KG1 (cell line): ENCODE measurements around the gene POR.

Experiments
- DNase-seq: peaks from one replicate; lab custom pipeline; 2025; lab: John Stamatoyannopoulos, UW

The POR gene

DNA sequence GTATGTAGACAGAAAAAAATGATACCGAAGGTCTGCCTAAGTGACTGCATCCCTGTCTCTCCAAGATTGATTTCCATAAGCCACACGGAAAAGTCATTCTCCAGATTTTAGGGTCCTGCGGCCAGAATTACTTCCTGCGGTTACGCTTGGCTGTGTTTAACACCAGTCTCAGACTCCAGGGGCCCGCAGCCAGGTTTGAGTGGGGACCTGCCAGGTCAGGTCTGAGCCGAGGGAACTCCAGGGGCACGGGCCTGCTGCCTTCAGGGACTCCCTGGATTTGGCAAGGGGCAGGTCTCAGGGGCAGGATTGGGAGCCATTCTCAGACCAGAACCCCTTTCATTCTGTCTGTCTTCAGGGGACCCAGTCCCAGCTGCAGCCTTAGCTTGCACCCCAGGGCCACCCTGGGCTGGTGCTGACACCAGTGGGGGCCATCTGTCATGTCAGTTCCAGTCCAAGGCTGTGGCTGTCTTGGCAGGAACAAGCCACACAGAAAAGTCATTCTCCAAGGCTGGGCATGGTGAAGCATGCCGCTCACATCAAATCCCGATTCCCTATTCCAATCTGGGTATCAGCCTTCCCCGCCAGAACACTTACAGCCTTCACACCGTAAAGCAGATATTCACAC, 40.5 kb downstream of the POR start:
- no peak for DNase-seq

DNA sequence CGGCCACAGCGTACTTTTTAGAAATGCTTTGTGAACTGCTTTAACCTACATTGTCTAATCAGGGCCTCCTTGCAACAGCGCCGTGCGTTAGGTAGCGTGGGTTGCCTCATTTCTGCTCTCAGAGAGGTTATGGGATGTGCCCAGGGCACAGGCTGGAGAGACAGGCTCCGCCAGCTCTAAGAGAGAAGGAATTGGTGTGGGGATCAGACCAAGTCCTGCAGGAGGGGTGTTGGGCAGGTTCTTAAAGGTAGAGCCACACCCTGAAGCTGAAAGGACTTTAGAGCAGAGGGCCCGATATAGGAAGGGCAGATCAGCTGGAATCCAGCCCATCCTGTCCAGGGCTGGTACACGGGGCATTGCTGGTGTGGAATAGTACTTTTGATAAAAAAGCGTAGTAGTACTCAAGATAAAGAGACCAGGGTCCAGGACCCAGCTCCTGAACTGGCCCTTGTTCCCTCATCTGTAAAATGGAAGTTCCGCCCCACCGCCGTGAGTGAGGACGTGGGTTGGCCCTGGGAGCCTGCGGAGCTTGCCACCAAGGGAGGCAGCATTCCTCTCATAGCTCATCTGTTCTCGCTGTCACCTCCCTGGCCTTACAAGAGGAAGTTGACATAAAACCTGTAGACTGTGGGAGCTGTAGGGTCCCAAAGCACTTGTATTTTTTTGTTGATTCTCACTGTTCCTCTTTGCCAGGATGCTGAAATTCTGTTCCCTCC, 42.2 kb downstream of the POR start:
- DNase-seq, result no peak

DNA sequence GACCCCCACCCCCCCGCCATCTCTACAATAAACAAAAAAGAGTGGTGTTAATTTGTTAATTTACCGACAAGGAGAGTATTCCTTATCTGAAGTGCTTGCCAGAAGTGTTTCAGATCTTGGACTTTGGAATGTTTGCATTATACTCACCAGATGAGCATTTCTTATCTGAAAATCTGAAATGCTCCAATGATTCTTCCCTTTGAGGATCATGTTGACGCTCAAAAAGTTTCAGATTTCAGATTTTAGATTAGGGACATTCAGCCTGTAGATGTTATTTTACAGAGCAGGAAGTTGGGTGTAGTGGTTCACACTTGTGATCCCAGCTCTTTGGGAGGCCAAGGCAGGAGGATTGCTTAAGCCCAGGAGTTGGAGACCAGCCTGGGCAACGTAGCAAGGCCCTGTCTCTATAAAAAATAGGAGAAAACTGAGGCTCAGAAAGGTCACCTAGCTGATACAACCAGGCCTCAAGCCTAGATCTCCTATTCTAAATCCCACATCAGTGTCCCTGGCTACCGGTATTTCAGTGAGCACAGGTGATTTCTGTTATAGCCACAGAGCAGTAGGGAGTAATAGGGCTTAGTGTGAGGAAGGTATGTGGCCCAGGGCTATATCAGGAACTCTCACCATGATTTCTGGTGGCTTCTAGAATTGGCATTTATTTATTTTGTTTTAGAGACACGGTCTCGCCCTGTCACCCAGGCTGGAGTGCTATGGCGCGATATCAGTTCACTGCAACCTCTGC, 44.0 kb downstream of the POR start:
- no peak for DNase-seq

DNA sequence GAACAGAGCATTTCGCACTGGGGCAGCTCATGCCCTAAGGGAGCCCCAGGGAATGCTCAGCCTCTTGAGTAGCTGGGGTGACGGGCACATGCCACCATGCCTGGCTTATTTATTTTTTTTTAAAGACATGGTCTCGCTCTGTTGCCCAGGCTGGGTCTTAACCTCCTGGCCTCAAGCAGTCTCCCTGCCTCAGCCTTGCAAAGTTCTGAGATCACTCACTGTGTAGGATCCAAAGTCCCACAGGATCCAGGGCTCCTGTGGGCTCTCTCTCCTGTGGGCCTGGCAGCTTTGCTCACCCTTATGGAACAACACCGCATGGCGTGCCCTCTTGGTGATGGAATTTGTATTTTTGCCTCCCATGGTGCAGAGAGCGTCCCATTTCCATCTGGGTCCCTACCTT, 45.4 kb downstream of the POR start:
- DNase-seq, result no peak

DNA sequence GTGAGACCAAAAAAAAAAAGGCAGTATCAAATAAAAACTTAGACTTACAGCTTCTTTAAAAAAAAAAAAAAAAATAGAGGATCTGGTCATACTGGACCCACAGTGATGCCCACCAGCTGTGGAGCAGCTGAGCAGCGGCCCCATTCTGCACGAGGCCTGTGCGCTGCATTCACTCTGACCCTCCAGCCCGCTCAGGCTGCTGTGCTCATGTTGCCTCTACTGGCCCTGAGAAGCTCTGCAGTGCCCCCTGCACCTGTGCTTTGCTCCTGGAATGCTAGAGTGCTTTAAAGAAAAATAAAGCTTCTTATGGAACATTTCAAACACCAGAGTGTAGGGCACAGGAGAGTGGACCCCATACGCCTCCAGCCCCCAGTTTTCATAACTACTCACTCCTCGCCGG, 46.3 kb downstream of the POR start:
- DNase-seq, result no peak

DNA sequence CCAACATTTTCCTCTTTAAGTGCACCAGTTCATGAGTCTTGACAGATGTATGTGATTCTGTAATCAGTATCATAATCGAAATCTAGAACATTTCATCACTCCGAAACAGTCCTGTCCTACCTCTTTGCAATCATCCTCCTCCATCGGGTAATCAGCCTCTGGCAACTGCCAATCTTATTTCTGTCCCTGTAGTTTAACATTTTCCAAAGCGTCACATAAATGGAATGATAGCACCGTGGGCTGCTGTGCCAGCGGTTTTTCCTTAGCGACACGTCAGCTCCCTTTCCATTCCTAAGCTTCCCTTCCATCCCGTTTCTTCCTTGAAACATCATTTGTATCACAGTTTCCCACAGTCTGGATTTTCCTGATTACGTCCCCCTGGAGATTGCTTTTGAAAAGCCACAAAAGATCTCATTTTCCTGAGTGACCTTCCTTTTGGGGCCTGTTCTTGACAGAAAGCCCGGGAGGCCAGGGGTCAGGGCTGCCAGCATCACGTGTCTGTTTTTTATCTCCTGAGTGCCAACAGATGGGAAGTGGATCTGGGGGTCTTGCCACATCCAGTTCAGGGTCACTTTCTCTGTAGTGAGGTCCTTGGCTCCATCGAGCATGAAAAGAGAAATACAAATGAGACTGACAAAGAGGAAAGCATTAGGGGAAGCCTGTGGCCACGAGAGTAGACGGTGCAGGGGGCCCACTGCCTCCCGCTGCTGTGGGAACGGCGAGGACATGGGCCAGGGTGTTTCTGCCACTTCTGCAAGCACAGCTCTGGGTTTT, 47.8 kb downstream of the POR start:
- DNase-seq, result no peak

DNA sequence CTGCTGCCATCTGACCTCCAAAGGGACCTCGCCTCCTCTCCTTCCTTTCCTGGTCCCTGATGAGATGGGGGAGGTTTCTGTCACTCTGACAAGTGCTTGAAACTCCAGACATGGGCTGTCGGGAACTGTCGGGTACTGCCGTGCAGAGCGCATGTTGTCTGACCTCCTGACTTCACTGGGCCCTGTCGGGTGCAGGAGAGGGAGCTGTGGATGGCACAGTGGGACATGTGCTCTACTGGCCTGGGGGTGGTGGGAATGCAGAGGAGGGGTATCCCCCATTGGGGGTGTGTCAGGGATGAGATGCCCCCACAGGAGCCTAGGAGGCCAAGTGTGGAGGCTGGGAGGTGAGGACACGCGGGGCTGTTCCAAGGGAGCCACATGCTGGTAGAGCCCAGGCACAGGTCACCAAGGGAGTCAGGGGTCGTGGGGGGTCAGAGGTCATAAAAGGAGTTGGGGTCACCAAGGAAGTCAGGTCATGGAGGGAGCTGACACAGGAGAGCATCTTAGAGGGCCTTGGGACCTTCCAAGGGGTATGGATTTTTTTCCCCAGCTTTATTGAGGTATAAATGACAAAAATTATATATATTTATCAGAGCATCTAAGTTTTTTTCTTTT, 48.5 kb downstream of the POR start:
- DNase-seq, result no peak

DNA sequence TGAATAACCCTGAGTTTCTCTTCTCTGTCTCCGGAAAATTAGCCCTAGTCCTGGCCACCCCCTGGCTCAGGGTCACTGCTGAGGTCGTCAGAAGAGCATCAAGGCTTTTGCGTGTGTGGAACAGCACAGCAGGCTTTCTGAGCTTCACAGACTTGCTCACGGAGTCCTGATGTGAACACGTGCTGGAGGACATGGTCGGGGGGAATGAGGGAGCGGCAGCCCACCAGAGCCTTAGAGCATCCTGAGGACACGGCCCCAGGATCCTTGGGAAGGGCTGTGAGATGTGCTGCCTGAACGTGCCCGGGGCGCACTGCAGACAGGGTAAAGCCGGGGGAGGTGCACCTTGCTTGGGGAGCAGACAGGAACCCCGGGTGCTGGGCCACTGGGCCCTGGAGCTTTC, 50.7 kb downstream of the POR start:
- no peak for DNase-seq

DNA sequence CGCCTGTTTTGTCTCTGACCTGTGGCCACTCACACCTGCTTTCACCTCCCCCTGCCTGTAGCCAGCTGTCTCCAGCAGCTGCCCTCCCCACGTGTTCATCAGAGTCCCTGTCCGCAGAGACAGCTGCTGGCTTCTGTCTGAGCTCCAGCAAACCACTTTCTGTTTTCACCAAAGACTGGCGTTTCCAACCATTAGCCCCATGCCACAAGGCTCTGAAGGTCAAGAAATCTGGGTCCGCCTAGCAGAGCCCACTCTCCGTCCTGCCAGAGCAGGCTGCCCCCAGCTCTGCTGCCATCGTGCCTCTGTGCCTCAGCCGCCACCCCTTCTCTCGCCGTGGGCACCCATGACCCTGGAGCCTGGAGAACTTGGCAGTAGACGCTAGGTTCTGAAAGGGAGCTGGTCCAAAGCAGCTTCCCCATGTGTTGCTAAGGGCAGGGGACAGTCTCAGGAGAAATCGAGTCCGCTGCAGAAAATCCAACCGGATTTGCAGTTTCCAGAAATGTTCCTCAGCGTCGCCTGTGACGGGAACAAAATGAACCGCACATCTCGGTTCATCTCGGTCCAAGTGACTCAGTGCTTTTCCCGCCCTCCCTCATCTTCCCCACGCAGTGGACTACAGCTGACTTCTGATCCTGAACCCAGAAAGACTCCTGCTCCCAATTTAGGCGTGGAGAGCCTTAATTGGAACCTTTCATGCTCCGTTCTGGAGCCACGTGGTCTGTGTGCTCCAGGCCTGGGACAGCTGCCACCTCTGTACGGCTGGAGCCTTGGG, 51.4 kb downstream of the POR start:
- no peak for DNase-seq

DNA sequence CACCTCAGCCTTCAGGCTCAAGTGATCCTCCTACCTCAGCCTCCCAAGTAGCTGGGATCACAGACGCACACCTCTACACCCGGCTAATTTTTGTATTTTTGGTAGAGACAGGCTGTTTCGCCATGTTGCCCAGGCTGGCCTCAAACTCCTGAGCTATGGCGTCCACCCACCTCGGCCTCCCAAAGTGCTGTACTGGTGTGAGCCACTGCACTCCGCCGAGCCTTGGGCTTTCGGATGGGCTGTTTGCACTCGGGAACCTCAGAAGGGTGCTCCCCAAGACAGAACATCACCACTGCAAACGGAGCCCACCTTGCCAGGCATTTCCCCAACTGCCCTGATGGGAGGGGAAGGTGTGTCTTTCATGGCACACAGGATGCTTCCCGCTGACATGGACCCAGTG, 52.1 kb downstream of the POR start:
- no peak for DNase-seq

DNA sequence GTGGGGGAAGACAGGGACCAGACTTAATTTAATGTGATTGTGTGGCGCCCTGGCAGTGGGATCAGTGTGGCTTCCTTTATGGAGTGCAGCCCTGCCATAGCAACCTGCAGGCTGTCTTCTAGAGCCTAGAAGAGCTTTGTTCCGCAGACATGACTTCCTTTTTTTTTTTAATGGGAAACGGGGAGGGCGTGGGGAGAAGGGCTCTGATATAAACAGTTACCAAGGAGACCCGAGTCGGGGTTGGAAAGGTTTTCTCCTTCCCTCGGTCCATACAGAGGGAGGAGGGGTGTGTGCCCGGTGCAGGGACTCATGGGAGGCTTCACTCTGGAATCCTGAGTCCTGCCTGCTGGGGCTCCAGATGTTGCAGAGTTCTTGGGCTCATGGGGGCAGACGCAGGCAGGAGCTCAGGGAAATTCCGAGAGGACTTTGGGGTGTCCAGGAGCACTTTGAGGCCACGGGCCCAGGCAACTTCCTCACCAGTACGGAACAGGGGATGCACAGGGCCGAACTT, 52.6 kb downstream of the POR start:
- no peak for DNase-seq

DNA sequence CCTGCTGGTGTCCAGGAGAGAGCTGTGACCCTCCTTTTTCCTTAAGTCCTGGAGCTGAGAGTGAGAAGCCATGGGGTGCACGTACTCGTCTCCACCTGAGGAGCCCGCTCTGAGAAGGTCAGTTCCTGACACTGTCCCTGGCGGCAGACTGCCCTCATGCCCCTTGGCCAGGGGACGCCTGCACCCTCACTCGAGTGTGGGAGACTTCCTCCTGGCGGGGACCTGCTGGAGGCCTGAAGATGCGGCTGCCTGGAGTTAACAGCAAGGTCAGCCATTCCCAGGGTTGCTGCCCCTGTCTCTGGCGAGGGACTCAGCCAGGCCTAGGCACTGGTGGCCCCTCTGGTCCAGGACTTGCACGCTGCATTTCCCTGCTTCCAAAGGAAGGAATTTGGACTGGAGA, 53.1 kb downstream of the POR start:
- DNase-seq, result no peak

DNA sequence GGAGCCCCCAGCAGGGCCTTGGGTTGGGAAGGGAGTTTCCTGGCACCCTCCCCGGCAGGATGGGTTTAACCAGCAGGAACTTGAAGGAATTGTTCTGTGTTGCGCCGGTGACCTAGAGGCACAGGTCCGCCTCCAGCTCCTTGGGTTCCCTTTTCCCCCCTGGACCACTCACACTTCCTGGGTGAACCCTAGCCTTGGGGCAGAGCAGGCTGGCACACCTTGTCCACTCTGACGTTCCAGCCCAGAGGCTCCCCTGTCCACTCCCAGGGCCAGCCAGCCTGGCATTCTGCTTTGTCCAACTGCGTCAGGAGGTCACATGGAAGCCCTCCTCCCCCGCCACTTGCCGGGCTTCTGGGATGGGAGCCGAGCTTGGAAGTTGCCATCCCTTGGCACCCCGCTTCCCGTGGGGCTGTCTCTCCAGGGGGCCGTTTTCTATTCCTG, 53.6 kb downstream of the POR start:
- no peak for DNase-seq

DNA sequence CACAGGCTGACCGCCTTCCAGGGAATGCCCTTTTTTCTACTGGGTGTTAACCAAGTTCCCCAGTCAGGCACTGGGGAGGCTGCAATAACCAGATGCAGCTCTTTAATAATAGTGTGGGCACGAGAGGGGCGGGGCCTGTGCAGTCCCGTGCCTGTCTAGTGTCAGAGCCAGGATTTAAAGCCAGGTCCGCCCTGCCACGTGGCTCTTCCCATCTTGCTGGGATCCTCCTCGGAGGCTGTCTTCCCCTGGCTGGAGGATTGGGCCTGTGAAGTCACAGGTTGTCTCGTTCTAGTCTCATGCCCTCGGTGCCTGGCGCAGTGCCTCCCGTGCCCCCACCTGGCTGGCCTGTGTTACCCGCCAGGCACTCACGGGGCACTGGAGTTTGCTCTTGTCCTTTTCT, 54.2 kb downstream of the POR start:
- DNase-seq, result no peak

DNA sequence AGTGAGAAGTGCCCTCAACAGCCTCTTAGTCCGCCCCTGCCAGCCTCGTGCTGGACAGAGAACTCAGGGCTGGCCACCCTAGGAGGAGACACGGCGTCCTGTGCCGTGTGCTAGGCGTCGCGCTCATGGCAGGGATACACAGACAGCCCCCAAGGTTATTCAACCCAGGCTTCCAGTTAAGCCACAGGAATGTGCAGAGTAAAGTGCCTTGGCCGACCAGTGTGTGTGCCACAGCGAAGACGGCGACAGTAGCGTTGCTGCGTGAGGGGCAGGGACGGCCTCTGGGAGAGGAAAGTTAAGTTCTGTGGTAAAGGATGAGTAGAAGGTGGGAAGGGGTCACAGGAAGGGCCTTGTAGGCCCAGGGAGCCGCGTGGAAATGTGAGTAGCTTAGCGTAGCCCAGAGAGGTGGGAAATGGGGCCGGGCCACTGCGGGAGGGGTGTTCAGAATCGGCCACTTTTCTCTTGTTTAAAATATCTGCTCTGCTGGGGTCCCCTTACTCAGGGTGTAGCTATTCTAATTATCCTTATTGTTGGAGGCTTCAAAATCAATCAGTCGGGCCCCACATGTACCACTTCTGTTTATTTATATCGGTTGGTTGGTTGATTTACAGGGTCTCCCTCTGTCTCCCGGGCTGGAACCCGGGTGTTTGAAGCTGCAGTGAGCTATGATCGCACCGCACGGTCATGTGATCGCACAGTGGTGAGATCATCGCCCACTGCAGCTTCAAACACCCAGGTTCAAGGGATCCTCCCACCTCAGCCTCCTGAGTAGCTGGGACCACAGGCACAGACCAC, 54.9 kb downstream of the POR start:
- DNase-seq, result no peak

DNA sequence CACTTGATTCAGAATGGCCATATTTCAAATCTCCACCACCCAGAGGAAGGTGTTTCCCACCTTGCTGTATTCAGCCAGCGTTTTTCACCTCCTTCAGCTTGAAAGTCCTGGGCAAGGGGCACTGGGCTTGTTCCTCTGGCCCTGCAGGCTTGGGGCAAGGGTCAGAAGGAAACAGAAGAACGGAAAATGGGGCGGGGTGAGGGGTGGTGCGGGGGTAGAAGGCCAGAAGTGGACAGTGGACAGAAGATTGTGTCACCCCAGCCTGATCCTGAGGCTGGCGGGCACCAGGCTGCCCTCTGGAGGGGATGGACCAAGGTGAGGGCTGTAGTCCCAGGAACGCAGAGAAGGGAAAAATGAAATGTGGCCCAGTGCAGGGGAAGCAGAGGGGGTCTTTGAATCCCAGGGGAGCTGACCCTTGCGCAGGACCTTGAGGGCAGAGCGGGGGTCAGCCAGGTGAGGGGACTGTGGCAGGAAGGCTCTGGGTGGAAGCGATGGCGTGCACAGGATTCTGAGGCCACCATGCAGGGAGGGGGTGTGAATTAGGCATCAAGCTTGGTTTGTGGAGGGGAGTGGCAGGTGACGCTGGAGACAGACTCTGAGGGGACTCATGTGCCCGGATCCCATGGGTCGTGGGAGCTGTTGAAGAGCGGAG, 56.5 kb downstream of the POR start:
- no peak for DNase-seq

DNA sequence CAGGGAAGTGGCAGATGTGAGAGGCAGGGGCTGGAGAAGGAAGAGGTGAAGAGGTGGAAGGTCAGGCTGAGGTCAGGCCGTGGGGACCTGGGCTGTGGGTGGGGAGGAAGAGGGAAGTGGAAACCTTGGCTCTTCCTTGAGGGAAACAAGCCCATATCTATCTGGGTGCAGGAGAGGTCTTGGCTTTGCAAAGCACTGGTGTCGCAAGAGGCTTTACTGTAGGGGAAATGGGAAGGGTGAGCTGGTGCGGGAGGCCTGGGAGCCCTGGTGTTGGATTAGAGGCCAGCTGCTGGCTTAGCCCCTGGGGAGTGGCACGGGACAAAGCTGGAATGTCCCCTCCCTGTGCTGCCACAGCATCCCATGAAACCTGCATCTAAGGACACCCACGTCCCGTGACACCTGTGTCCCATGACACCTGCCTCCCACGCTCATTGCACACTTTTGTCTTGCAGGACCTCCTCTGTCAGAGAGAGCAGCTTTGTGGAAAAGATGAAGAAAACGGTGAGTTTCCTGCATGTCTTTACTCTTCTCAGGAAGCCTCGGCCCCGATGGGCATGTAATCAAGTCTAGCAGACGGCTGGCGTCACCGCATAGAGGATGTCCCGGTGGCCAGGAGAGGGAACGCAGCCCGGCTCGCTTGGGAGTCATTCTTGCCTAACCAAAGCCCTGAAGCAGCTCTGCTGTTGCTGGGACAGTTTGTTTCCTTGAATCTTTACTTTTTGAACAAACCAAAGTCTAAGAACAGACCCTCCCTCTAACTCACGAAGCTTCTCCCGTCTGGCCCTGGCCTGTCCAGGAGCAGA, 57.2 kb downstream of the POR start:
- DNase-seq, result no peak

DNA sequence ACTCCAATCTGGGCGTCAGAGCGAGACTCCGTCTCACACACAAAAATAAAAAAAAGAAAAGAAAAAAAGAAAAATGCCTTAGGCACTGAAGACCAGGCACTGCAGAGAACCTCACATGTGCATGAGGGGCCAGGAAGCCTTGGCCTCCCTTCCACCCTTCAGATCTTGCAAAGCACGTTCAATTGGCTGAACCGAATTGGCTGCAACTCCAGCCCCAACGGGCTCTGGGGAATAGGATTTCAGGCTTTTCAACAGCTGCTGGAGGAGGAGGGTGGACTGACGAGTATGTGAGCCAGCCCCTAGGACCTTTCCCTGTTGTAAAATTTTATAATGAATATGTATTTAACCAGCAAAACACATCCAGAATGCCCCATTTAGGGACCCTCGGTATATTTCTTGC, 62.8 kb downstream of the POR start:
- no peak for DNase-seq
